ENCODE measurements around the gene GJA9.

GJA9 gene

GRCh38 chr1:38831731-38832369 lies 49.5 kb downstream of the GJA9 start:
- no peak for DNase-seq (ENCODE audit: low spot score)

- no peak for DNase-seq (ENCODE audit: low spot score)
Observed at GRCh38 chr1:38829368-38829767, 52.0 kb downstream of the GJA9 start.

GRCh38 chr1:38827318-38827717 lies 54.1 kb downstream of the GJA9 start:
- no peak for DNase-seq (ENCODE audit: low spot score)

- DNase-seq (ENCODE audit: low spot score) = no peak
Observed at GRCh38 chr1:38826886-38827285, 54.5 kb downstream of the GJA9 start.

- DNase-seq (ENCODE audit: low spot score) = no peak
Observed at GRCh38 chr1:38826262-38826661, 55.1 kb downstream of the GJA9 start.

Measured in GM03348 (cell line).